ENCODE results near the gene FHIT. TPM values are rescaled to one million over a fixed set of nuclear protein-coding genes. Genes with fewer than 3 reads are reported as not detected.

Gene FHIT
- total RNA-seq, 4 donors from 2014 or later, result 1.6 to 12.9 (median 7.8) TPM

DNA sequence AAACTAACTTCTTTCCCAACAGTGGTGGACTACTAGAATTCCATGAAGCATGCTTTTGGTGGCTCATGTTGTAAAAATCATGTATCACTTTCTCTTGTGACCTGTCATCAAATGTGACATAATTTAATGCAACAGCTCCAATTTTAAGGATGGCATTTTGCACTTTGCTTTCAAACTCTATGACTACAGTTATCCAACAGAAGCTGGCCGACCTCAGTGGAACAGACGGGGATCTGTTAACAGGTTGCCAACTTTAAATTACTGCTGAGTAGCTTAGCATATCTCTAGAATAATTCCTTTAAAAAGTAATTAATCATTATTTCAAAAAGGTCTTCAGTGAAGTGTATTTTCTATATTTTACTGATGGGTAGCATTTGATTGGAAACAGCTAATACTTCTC, 907.4 kb downstream of the FHIT start:
- no peaks in the 10 kb centered on the region for H3K9me3 ChIP-seq
- WGBS, 2 donors, result 85 to 92% methylated on average over 2 of the region's 2 CpGs
- DNase-seq (ENCODE audit: low spot score in 2 of 2), result no peak
- no peak overlapping the region for H3K4me3 ChIP-seq
- H3K36me3 ChIP-seq, result no peaks in the 10 kb centered on the region
- no peaks in the 10 kb centered on the region for H3K27me3 ChIP-seq
- TF ChIP-seq POLR2A (IDR thresholded peaks at IDR 0.05) (no peak), EP300 (IDR thresholded peaks at IDR 0.05) (no peak)
- TF ChIP-seq, protein P1, sequence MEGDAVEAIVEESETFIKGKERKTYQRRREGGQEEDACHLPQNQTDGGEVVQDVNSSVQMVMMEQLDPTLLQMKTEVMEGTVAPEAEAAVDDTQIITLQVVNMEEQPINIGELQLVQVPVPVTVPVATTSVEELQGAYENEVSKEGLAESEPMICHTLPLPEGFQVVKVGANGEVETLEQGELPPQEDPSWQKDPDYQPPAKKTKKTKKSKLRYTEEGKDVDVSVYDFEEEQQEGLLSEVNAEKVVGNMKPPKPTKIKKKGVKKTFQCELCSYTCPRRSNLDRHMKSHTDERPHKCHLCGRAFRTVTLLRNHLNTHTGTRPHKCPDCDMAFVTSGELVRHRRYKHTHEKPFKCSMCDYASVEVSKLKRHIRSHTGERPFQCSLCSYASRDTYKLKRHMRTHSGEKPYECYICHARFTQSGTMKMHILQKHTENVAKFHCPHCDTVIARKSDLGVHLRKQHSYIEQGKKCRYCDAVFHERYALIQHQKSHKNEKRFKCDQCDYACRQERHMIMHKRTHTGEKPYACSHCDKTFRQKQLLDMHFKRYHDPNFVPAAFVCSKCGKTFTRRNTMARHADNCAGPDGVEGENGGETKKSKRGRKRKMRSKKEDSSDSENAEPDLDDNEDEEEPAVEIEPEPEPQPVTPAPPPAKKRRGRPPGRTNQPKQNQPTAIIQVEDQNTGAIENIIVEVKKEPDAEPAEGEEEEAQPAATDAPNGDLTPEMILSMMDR (IDR thresholded peaks at IDR 0.05), result no peak
- no peaks in the 10 kb centered on the region for H3K4me1 ChIP-seq
- no peak overlapping the region for H3K27ac ChIP-seq

DNA sequence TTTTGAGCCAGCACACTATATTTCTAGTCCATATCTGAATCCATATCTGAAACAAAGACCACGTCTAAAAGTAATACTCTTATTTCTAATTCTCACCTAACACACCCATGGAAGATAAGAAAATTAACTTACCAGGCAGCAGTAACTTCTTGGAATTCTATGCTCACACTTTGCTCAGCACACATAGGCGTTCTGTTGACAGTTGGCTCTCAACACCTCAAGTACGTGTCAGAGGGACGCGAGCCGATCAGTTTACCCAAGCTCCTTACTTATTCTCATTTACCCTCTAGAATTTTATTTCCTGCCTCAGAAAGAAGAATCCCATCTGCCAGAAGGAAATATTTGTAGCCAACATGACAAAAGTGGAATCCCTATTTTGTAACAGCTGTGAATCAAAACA, 911.9 kb downstream of the FHIT start:
- no peaks in the 10 kb centered on the region for H3K36me3 ChIP-seq
- H3K4me3 ChIP-seq, result no peak overlapping the region
- DNase-seq (ENCODE audit: low spot score in 2 of 2), result no peak
- H3K4me1 ChIP-seq, result no peaks in the 10 kb centered on the region
- no peak for TF ChIP-seq POLR2A (IDR thresholded peaks at IDR 0.05)
- TF ChIP-seq EP300 (IDR thresholded peaks at IDR 0.05), result no peak
- TF ChIP-seq, protein P1 (IDR thresholded peaks at IDR 0.05), result no peak
- WGBS, 2 donors, result 94 to 96% methylated on average over 6 of the region's 6 CpGs
- H3K27ac ChIP-seq, result no peak overlapping the region
- no peaks in the 10 kb centered on the region for H3K9me3 ChIP-seq
- H3K27me3 ChIP-seq, result no peaks in the 10 kb centered on the region

DNA sequence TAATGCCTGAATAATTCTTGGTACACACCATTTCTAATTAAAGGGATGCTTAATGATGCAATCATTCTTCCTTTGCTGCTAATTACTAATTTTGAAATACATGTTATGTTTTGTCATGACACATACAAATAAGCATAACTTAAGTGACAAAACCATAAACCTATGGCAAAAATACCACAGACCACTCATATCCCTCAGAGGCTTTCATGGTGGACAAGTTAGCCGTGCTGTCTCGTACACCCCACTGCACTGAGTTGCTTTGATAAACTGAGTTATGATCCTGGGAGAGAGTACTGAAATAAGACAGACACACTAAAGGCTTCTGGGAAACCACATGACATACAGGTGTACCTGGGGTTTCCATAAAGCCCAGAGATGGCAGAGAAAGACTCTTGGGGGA, 913.8 kb downstream of the FHIT start:
- WGBS, 2 donors, result 95 to 98% methylated on average over 2 of the region's 2 CpGs
- no peak for DNase-seq (ENCODE audit: low spot score in 2 of 2)
- Histone ChIP-seq H3K27me3 (no peaks in the 10 kb centered on the region), H3K27ac (no peak overlapping the region), H3K4me1 (no peaks in the 10 kb centered on the region), H3K4me3 (no peak overlapping the region), H3K36me3 (no peaks in the 10 kb centered on the region), H3K9me3 (no peaks in the 10 kb centered on the region)
- TF ChIP-seq, protein P1 (IDR thresholded peaks at IDR 0.05), result no peak
- TF ChIP-seq POLR2A (IDR thresholded peaks at IDR 0.05) (no peak), EP300 (IDR thresholded peaks at IDR 0.05) (no peak)

DNA sequence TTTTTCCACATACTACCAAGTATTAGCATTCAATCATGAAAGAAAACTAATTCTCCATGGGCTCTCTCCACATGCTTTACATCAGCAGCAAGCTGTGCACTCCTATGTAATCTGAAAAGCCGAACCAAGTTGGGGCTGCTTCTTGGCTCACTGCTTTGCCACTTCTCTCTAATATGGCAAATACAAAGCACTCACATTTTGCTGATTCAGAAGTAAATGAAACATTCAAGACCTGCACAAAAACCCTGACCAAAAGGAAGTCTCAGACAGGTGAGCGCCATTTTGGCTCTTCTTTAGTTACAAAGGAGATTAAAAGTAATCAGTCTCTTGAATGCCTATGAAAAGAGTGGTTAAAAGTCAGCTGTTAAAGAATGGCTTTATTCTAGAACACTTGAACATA, 915.2 kb downstream of the FHIT start:
- DNase-seq (ENCODE audit: low spot score in 2 of 2), result no peak
- no peaks in the 10 kb centered on the region for H3K4me1 ChIP-seq
- H3K27me3 ChIP-seq, result no peaks in the 10 kb centered on the region
- H3K36me3 ChIP-seq, result no peaks in the 10 kb centered on the region
- H3K27ac ChIP-seq, result no peak overlapping the region
- H3K4me3 ChIP-seq, result no peak overlapping the region
- 50 to 72% methylated on average over 2 of the region's 2 CpGs for WGBS, 2 donors
- no peaks in the 10 kb centered on the region for H3K9me3 ChIP-seq
- TF ChIP-seq, protein P1 (IDR thresholded peaks at IDR 0.05), result no peak
- TF ChIP-seq POLR2A (IDR thresholded peaks at IDR 0.05) (no peak), EP300 (IDR thresholded peaks at IDR 0.05) (no peak)

DNA sequence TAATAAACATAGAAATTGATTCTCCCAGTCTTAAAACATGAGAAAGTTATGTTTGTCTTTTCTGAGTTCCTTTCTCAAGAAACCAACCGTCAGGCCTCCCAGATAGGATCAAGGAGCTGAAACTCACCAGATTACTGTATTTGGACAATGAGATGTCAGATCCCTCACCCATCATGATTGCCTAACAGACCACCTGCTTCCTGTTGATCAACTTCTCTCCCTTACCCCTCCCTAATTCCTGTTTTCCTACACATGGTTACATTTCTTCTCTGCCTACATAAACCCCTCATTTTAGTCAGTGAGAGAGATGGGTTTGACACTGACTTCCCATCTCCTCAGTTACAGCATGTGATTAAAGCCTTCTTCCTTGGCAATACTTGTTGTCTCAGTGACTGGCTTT, 917.5 kb downstream of the FHIT start:
- DNase-seq (ENCODE audit: low spot score in 2 of 2), result no peak
- WGBS, 2 donors, result 51 to 61% methylated on average over 1 of the region's 1 CpG
- Histone ChIP-seq H3K4me1 (no peaks in the 10 kb centered on the region), H3K27ac (no peak overlapping the region), H3K27me3 (no peaks in the 10 kb centered on the region), H3K9me3 (no peaks in the 10 kb centered on the region), H3K36me3 (no peaks in the 10 kb centered on the region), H3K4me3 (no peak overlapping the region)
- TF ChIP-seq EP300 (IDR thresholded peaks at IDR 0.05) (no peak), POLR2A (IDR thresholded peaks at IDR 0.05) (no peak)
- TF ChIP-seq, protein P1 (IDR thresholded peaks at IDR 0.05), result no peak
